AG04450 (cell line): ENCODE results near the gene GSTM4. TPM values are rescaled to one million over a fixed set of nuclear protein-coding genes. Genes with fewer than 3 reads are reported as not detected.

Source experiments
- polyA plus RNA-seq: library from polyadenylated mRNA; depleted of rRNA; stranded (reverse); fragments of >200 nt; gene quantifications from 2 replicates; pipeline ENCODE4 v1.2.3, GENCODE V29; 2011; rRNA removed

GSTM4 gene
- polyA plus RNA-seq, 1 experiment: 62.6 TPM

Other genes starting within 250 kb of the GSTM4 start
- 127 and 151 TPM in 2 replicates for gene PSMA5, start 229.7 kb upstream of the GSTM4 start, polyA plus RNA-seq
- 0.26 and 0.40 TPM in 2 replicates for gene SYPL2, start 189.6 kb upstream of the GSTM4 start, polyA plus RNA-seq
- gene ATXN7L2, start 172.2 kb upstream of the GSTM4 start, polyA plus RNA-seq: 1.5 TPM in 2 replicates
- 5.0 and 5.4 TPM in 2 replicates for gene CYB561D1, start 162.0 kb upstream of the GSTM4 start, polyA plus RNA-seq
- gene AMIGO1, start 146.4 kb upstream of the GSTM4 start, polyA plus RNA-seq: 1.5 and 2.3 TPM in 2 replicates
- not detected in 2 replicates for gene GPR61, start 116.2 kb upstream of the GSTM4 start, polyA plus RNA-seq
- 10.2 and 14.8 TPM in 2 replicates for gene GNAI3, start 107.5 kb upstream of the GSTM4 start, polyA plus RNA-seq
- 0.06 TPM in 1 of 2 replicates, not detected in the other for gene GNAT2, start 36.5 kb upstream of the GSTM4 start, polyA plus RNA-seq
- gene AMPD2, start 36.3 kb upstream of the GSTM4 start, polyA plus RNA-seq: 35.4 and 54.2 TPM in 2 replicates
- 90.2 and 93.8 TPM in 2 replicates for gene GSTM2, start 12.0 kb downstream of the GSTM4 start, polyA plus RNA-seq
- gene GSTM1, start 31.7 kb downstream of the GSTM4 start, polyA plus RNA-seq: 1.6 and 1.8 TPM in 2 replicates
- 11.6 and 12.5 TPM in 2 replicates for gene GSTM5, start 56.2 kb downstream of the GSTM4 start, polyA plus RNA-seq
- 271 and 299 TPM in 2 replicates for gene GSTM3, start 84.9 kb downstream of the GSTM4 start, polyA plus RNA-seq
- not detected in 2 replicates for gene EPS8L3, start 107.8 kb downstream of the GSTM4 start, polyA plus RNA-seq